NCI-H2107 treated with DMSO at 0.1 percent for 48 hours (cell line): Measurements from ENCODE around the gene SCNM1.
A peak's percentile ranks its signal among the peaks of the same experiment; 100 is the strongest.
"Not testable (repeated sequence)": the region's sequence is repeated elsewhere in the genome, so short reads cannot be mapped to it uniquely, and the experiment has no call there.

Experiments used
- DNase-seq: peaks from one replicate; lab custom pipeline; 2025; ENCODE audit not compliant: unreplicated experiment; lab: John Stamatoyannopoulos, UW

Gene SCNM1

GRCh38 chr1:151193304-151193703 lies 27.4 kb downstream of the SCNM1 start:
- no peak for DNase-seq

- DNase-seq: no peak
These were observed 27.9 kb downstream of the SCNM1 start for GRCh38 chr1:151193856-151194255.

GRCh38 chr1:151194894-151195594 lies 29.1 kb downstream of the SCNM1 start:
- DNase-seq: not testable (repeated sequence)

- DNase-seq: peak; percentile 91
These were observed 30.4 kb downstream of the SCNM1 start for GRCh38 chr1:151196292-151196800.

GRCh38 chr1:151197863-151198253 lies 31.9 kb downstream of the SCNM1 start:
- DNase-seq: no peak

DNA sequence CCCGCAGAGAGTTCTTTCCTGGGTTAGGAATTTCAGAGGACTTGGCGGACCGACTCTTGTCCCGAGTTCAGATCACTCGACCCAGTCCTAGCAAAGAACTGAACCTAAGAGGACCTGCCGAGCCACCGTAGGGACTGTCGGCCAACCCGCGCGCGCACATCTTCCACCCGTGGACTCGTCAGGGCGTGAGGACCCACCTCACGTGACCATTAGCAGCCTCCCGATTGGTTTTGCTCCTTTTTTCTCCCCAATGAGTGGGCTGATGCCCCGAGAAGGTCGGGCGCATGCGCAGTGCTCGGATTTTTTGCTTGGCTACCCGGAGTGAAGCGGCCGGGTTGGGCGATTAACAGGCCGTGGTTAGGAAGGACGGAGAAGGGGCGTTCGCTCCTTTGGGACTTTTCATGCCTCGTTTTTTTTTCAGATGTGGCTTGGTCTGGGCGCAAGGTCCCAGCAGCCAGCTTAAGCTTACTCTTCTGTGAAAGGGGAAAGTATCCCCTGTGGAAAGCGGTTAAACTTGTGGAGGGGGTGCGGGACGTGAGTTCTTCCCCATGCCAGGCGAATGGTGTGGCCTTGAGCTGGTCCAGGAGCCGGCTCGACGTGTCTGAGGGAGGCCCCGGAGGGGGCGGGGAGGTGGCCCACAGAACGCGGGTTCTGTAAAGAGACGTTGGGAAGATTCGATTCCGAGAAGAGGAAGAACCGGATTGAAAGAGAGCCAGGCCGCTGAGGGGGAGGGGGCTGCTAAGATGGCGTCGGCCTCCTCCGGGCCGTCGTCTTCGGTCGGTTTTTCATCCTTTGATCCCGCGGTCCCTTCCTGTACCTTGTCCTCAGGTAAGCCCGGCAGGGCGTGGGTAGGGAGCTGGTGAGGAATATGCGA lies 32.5 kb downstream of the SCNM1 start, which contains the start of gene PIP5K1A:
TSS of gene PIP5K1A (plus strand) at position 299 of the 874 bp plus-strand sequence. CDS start at position 744, 445 bp downstream.
- peak; percentile 99 for DNase-seq

GRCh38 chr1:151199873-151200581 lies 34.1 kb downstream of the SCNM1 start:
- no peak for DNase-seq

DNA sequence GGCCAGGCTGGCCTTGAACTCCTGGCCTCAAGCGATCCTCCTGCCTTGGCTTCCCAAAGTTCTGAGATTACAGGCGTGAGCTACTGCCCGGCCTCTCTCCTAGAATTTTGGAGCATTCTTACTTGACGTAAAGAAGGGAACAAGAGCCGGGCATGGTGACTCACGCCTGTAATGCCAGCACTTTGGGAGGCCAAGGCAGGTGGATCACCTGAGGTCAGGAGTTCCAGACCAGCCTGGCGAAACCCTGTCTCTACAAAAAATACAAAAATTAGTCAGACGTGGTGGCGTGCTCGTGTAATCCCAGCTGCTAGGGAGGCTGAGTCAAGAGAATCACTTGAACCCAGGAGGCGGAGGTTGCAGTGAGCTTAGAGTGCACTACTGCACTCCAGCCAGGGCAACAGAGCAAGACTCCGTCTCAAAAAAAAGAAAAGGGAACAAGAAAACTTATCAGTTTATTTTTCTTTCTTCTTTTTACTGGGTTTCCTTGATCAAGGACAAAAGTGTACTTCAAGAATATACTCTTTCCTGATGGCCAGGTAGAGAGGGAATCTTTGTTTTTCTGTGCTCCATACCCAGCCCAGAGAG lies 39.5 kb downstream of the SCNM1 start:
- DNase-seq: not testable (repeated sequence)

- DNase-seq: no peak
These were observed 44.9 kb downstream of the SCNM1 start for GRCh38 chr1:151210830-151211229.

- DNase-seq: no peak
These were observed 46.2 kb downstream of the SCNM1 start for GRCh38 chr1:151211972-151212705.

DNA sequence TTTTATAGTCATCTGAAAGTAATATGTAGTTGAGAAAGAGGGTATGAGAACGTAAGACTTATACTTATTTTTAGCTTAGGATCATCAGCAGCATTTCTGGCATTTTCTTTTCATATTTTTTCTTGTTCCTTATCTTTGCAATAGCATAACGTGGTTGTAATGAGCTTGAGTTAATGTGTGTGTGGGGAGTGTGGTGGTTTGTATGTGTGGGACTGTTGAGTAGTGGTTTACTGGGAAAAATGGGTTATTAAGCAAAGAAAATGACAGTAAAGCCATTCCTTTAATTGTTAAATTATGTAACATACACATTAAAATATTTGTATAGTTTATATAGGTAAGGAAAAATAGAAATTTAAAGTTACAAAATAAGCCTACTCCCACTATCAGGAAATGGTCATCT lies 47.6 kb downstream of the SCNM1 start:
- DNase-seq: no peak
